ENCODE measurements around the gene SMIM3.
"Not testable (repeated sequence)": the region's sequence is repeated elsewhere in the genome, so short reads cannot be mapped to it uniquely, and the experiment has no call there.

SMIM3 gene

DNA sequence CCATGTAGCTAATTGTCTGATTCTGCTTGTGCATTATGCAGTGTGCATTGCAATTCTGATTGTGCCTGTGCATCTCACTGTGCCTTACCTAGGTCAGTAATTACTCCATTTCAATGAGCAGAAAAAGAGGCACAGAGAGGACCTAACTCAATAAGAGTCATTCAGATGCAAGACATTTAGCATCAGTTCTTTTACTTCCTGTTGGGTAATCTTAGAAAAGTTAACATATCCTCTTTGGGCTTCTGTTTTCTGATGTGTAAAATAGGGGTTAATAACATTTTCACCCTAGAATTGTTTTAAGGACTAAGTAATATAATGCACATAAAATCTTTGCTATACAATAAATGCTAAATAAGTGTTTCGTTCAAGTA, 12.8 kb upstream of the SMIM3 start:
- no peak for DNase-seq

DNA sequence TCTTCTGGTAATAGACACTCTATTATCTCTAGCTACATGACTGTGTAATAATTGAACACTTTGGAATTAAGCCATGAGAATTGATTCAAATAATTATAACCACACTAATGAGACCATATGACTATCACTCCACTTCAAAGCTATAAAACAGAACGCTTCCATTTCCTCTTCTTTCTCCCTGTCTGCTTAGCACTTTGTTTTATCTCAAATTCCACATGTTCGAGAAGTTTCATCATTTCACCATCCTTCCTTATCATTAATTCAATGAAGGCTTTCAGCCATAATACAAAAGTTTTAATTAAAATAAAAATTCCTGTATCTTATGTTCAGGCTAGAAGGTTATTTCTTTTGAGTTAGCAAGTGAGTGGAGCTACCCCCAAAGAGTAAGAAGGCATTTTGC, 12.3 kb upstream of the SMIM3 start:
- no peak for DNase-seq

DNA sequence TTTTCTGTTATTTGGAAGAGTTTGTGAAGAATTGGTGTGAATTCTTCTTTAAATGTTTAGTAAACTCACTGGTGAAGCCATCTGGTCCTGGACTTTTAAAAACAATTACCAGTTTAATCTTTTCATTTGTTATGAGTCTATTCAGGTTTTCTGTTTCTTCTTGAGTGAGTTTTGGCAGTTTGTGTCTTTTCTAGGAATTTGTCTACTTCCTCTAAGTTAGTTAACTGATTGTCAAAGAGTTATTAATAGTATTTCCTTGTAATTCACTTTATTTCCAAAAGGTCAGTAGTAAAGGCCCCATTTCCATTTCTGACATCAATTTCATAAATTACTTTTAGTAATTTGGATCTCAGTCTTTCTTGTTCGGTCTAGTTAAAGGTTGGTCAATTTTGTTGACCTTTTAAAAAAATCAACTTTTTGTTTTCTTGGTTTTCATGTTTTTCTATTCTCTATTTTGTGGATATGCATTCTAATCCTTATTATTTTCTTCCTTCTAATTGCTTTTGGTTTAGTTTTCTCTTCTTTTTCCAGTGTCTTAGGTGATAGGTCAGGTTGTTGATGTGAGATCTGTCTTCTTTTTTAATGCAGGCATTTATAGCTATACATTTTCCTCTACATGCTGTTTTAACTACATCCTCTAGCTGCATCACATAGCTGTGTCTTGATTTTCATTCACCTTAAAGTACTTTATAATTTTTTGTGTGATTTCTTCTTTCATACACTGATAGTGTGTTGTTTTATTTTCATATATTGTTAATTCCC, 7.3 kb upstream of the SMIM3 start:
- no peak for DNase-seq

GRCh38 chr5:150774145-150774544, 4.4 kb upstream of the SMIM3 start:
- no peak for DNase-seq

- DNase-seq: no peak
Observed at GRCh38 chr5:150777685-150778084, 872 bp upstream of the SMIM3 start.

GRCh38 chr5:150778088-150778516, 455 bp upstream of the SMIM3 start:
- no peak for DNase-seq

- no peak for DNase-seq
Observed at GRCh38 chr5:150779397-150780186, 1.0 kb downstream of the SMIM3 start.

- no peak for DNase-seq
Observed at GRCh38 chr5:150780187-150780692, 1.7 kb downstream of the SMIM3 start.

- no peak for DNase-seq
Observed at GRCh38 chr5:150780816-150781221, 2.3 kb downstream of the SMIM3 start.

GRCh38 chr5:150781706-150782614, 3.4 kb downstream of the SMIM3 start:
- no peak for DNase-seq

DNA sequence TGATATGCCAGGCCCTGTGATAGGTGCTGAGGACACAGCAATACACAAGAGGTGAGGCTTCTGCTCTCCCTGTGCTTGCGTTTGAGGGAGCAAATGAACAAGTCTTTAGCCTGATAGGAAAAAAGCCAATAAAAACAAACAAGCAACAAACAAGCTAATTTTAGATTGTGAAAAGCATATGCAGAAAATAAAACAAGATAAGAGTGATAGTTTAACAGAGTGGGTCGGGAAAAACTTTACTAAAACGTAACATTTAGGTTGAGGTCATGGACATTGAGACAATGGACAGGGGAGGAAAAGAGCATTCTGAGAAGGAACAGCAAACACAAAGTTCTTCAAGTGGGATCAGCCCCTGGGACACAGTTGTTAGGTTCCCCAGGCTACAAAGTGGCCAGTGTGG, 4.3 kb downstream of the SMIM3 start:
- DNase-seq: no peak

GRCh38 chr5:150783422-150783928, 4.9 kb downstream of the SMIM3 start:
- DNase-seq: peak; percentile 50

DNA sequence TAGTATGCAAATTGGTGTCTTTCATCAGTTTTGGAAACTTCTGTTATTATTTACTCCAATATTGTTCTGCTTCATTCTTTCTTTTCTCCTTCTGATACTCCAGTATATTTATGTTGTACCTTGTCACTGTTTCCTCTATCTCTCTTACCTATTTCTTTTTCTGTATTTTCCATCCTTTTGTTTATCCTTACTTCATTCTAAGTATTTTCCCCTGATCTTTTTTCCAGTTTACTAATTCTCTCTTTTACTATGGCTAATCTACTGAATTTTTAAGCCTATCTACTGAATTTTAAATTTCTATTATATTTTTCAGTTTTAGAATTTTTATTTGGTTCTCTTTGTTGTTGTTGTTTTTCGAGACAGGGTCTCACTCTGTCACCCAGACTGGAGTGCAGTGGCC, 7.4 kb downstream of the SMIM3 start:
- no peak for DNase-seq

GRCh38 chr5:150786876-150787275, 8.3 kb downstream of the SMIM3 start:
- no peak for DNase-seq

DNA sequence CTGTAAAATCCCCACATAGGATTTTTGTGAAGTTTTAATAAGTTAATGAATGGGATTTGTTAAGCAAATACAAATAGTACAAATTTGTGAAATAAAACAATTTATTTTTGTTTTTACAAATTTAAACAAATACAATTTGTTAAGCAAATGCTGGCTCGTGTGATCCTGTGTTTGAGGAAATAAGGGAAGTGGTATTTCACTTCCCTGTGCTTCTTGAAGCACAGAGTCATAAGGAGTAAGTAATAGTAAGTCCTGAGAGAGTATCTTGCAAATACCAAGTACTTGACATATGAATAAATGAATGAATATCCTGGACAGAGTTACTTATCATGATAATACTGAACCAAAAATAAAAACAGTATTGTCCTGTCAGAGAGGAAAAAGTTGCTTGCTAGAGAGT, 9.1 kb downstream of the SMIM3 start:
- DNase-seq: no peak

DNA sequence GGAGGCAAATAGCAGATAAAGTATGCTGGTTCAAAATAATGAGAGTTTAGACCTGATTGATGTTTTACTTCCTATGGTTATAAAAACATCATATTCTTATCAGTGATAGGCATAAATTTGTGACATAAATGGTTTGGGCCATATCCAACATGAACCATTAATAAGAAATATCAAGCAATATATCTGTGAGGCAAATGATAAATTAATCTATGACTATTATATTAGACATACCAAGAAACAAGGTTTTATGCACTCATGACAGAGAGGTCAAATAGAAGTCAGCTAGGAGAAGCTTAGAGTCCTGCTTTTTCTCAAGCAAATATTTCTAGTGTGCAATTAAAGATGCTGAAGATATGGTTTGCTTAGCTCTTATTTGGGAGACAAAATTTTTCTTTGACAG, 10.4 kb downstream of the SMIM3 start:
- DNase-seq: no peak

- no peak for DNase-seq
Observed at GRCh38 chr5:150789450-150789849, 10.9 kb downstream of the SMIM3 start.

DNA sequence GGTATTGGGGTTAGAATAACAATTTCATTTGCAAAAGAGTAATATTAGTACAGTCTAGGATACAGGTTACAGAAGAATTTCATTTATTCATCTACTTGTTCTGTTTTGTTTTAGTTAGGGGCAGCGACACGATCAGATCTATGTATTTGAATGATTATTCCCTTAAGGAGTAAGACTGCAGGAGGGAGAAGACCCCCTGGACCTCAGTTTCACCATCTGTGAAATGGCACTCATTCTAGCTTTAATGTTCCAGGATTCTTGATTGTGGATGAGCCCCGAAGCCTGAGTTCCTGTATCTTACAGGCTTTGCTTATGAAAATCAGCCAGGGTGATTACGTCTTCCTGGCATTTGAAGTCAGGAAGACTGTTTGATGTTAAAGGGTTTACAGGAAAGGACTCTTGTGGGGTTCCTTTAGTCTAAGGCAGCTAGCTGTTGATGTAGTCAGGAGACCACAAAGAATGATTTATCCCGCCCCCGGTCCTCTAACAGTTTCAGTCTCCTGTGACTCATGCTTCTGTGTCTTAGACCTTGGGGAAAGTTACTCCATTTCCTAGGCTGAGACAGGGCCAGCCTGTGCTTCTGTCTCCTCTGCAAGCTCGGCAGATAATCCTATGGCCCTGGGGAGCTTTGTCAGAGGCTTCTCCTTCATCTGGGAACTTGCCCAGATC, 11.5 kb downstream of the SMIM3 start:
- DNase-seq: peak; percentile 62

DNA sequence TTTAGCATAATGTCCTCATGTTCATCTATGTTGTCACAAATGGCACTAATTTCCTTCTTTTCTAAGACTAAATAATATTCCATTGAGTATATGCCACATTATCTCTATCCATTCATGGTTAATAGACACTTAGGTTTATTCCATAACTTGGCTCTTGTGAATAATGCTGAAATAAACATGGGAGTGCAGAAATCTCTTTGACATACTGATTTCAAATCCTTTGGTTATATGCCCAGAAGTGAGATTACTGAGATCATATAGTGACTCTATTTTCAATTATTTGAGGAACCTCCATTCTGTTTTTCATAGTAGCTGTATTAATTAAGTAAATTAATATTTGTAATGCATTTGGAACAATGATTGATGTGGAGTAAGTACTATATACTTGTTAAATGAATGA, 13.0 kb downstream of the SMIM3 start:
- no peak for DNase-seq

GRCh38 chr5:150793423-150793888, 14.9 kb downstream of the SMIM3 start:
- DNase-seq: not testable (repeated sequence)

- DNase-seq: no peak
Observed at GRCh38 chr5:150794927-150795326, 16.4 kb downstream of the SMIM3 start.

DNA sequence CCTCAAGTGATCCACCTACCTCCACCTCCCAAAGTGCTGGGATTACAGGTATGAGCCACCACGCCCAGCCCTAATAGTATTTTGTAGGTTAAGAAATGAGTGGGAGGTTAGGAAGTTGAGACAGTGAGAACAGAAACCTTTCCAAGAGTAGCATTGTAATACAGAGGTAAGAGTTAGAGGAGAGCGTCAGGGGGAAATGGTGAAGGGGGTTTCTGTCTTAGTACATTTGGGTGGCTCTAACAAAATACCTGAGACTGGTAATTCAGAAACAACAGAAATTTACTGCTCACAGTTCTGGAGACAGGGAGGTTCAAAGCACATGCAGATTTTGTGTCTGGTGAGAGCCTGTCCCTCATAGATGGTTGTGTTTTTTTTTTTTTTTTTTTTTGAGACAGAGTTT, 18.8 kb downstream of the SMIM3 start:
- DNase-seq: no peak
